ENCODE measurements around the gene ZNF740. TPM values are rescaled to one million over a fixed set of nuclear protein-coding genes. Genes with fewer than 3 reads are reported as not detected.
A peak's percentile ranks its signal among the peaks of the same experiment; 100 is the strongest.

The ZNF740 gene
- total RNA-seq, 1 donor from 2014 or later: 46.8 TPM

DNA sequence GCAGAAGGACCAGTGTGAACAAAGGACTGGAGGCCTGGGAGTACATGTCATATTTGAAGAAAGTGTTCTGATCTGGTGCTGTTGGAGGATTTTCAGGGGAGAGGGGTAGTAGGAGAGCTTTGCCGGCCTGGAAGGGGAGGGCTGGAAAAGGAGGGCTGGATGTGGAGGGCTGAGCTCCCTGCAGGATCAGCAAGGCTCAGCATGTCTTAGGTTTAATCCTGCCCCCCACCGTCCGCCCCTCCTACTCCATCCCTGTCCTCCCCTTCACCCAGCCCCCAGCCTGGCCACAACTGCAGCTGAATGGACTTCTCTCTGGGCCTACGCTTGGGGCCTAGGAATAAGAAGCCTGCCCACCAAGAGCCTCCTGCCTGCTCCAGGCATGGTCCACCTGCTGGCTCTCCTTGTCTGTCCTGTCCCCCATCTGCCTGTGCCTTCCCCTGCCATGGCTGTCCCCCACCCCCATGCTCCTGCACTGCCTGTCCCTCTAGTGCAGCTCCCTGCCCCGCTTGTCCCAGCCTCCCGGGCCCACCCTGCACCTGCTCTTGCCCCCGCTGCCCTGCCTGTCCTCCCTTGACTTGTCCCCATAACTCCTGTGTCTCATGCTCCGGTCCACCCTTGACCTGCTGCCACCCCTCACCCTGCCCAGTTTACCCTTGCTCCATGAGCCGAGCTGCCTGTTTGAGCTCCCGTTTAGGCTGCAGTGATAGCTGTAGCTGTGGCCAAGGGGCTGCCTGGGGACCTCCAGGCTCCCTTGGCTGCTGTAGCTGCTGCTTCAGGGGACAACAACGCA lies 61.3 kb downstream of the ZNF740 start:
- ATAC-seq: peak; percentile 22
- Histone ChIP-seq H3K36me3 (no peaks in the 10 kb centered on the region), H3K27me3 (no peaks in the 10 kb centered on the region), H3K27ac (no peak overlapping the region), H3K4me1 (no peaks in the 10 kb centered on the region), H3K9me3 (no peaks in the 10 kb centered on the region), H3K4me3 (no peak overlapping the region)
- intact Hi-C loops (cut with DNase I): no loop called here
- DNase-seq: no peak
- TF ChIP-seq, protein P1, sequence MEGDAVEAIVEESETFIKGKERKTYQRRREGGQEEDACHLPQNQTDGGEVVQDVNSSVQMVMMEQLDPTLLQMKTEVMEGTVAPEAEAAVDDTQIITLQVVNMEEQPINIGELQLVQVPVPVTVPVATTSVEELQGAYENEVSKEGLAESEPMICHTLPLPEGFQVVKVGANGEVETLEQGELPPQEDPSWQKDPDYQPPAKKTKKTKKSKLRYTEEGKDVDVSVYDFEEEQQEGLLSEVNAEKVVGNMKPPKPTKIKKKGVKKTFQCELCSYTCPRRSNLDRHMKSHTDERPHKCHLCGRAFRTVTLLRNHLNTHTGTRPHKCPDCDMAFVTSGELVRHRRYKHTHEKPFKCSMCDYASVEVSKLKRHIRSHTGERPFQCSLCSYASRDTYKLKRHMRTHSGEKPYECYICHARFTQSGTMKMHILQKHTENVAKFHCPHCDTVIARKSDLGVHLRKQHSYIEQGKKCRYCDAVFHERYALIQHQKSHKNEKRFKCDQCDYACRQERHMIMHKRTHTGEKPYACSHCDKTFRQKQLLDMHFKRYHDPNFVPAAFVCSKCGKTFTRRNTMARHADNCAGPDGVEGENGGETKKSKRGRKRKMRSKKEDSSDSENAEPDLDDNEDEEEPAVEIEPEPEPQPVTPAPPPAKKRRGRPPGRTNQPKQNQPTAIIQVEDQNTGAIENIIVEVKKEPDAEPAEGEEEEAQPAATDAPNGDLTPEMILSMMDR (IDR thresholded peaks at IDR 0.05): no peak

DNA sequence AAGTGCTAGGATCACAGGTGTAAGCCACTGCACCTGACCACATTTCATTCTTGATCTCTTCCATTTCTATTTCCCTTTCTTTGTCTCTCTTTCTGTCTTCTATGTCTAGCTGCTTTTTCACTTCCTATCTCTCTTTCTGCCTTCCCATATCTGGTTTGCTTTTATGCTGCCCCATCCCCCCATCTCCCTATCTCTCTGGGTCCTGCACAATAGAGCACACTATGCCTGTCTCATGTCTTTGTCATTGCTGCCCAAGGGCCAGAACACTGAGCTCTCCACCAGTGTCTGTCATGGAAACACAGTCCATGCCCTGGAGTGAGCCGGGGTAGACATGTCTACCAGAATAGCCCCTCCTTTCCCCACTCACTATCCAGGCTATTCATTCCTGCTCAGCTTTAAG lies 63.8 kb downstream of the ZNF740 start:
- no peak for DNase-seq
- Histone ChIP-seq H3K4me3 (no peak overlapping the region), H3K4me1 (no peaks in the 10 kb centered on the region), H3K9me3 (no peaks in the 10 kb centered on the region), H3K27ac (no peak overlapping the region), H3K36me3 (no peaks in the 10 kb centered on the region), H3K27me3 (no peaks in the 10 kb centered on the region)
- TF ChIP-seq, protein P1 (IDR thresholded peaks at IDR 0.05): no peak
- intact Hi-C loops (cut with DNase I): no loop called here
- ATAC-seq: no peak

Other genes with a start within 250 kb of the ZNF740 start
- gene KRT18, start 231.6 kb upstream of the ZNF740 start, total RNA-seq: 255 TPM
- 436 TPM for gene EIF4B, start 174.3 kb upstream of the ZNF740 start, total RNA-seq
- 232 TPM for gene TNS2, start 130.7 kb upstream of the ZNF740 start, total RNA-seq
- 50.4 TPM for gene SPRYD3, start 101.3 kb upstream of the ZNF740 start, total RNA-seq
- gene IGFBP6, start 83.1 kb upstream of the ZNF740 start, total RNA-seq: 34.6 TPM
- not detected for gene SOAT2, start 77.2 kb upstream of the ZNF740 start, total RNA-seq
- 41.7 TPM for gene CSAD, start 203 bp downstream of the ZNF740 start, total RNA-seq
- gene ITGB7, start 26.5 kb downstream of the ZNF740 start, total RNA-seq: 7.7 TPM
- gene RARG, start 51.5 kb downstream of the ZNF740 start, total RNA-seq: 23.8 TPM
- gene ESPL1, start 87.6 kb downstream of the ZNF740 start, total RNA-seq: 0.35 TPM
- gene PFDN5, start 114.8 kb downstream of the ZNF740 start, total RNA-seq: 424 TPM
- gene MYG1, start 119.0 kb downstream of the ZNF740 start, total RNA-seq: 41.9 TPM
- gene AAAS, start 140.9 kb downstream of the ZNF740 start, total RNA-seq: 43.2 TPM
- not detected for gene SP7, start 155.6 kb downstream of the ZNF740 start, total RNA-seq
- 87.7 TPM for gene SP1, start 199.5 kb downstream of the ZNF740 start, total RNA-seq
- gene AMHR2, start 243.1 kb downstream of the ZNF740 start, total RNA-seq: 0.46 TPM

Data from upper lobe of right lung (tissue), 1 donor.